GM21786 (cell line): Measurements from ENCODE around the gene SEZ6L2.
A peak's percentile ranks its signal among the peaks of the same experiment; 100 is the strongest.
"Not testable (repeated sequence)": the region's sequence is repeated elsewhere in the genome, so short reads cannot be mapped to it uniquely, and the experiment has no call there.

ENCODE experiments used
- ATAC-seq: cut with Tn5 transposase; IDR thresholded peaks from one replicate; pipeline ENCODE4 v1.9.1; 2021; ENCODE audit not compliant: unreplicated experiment

Gene SEZ6L2

GRCh38 chr16:29899516-29900101 is at the start of gene SEZ6L2:
Gene SEZ6L2 (minus strand): TSS chr16:29899550. CDS start chr16:29899019, 531 bp downstream.
- no peak for ATAC-seq

- no peak for ATAC-seq
Observed at GRCh38 chr16:29947897-29948296, 48.5 kb upstream of the SEZ6L2 start.

- ATAC-seq: no peak
Observed at GRCh38 chr16:29943846-29944799, 44.8 kb upstream of the SEZ6L2 start.

- ATAC-seq: no peak
Observed at GRCh38 chr16:29940656-29941055, 41.3 kb upstream of the SEZ6L2 start.

GRCh38 chr16:29931750-29932149 is 32.4 kb upstream of the SEZ6L2 start:
- ATAC-seq: not testable (repeated sequence)

GRCh38 chr16:29927070-29927905 is 27.9 kb upstream of the SEZ6L2 start:
- ATAC-seq: no peak

GRCh38 chr16:29926711-29927052 is 27.3 kb upstream of the SEZ6L2 start:
- no peak for ATAC-seq

- ATAC-seq: peak; percentile 78
Observed at GRCh38 chr16:29925781-29926710, 26.7 kb upstream of the SEZ6L2 start, which contains the start of gene KCTD13. Gene KCTD13 (minus strand): TSS chr16:29926226. CDS start chr16:29926033, 193 bp downstream.

GRCh38 chr16:29925105-29925756 is 25.9 kb upstream of the SEZ6L2 start:
- no peak for ATAC-seq

- ATAC-seq: no peak
Observed at GRCh38 chr16:29922986-29923501, 23.7 kb upstream of the SEZ6L2 start.

- no peak for ATAC-seq
Observed at GRCh38 chr16:29922326-29922725, 23.0 kb upstream of the SEZ6L2 start.

- no peak for ATAC-seq
Observed at GRCh38 chr16:29921034-29921385, 21.7 kb upstream of the SEZ6L2 start.

GRCh38 chr16:29920288-29921033 is 21.1 kb upstream of the SEZ6L2 start:
- no peak for ATAC-seq

GRCh38 chr16:29916979-29917378 is 17.6 kb upstream of the SEZ6L2 start:
- no peak for ATAC-seq

- no peak for ATAC-seq
Observed at GRCh38 chr16:29915590-29916247, 16.4 kb upstream of the SEZ6L2 start.

- no peak for ATAC-seq
Observed at GRCh38 chr16:29913514-29913913, 14.2 kb upstream of the SEZ6L2 start.

- no peak for ATAC-seq
Observed at GRCh38 chr16:29912087-29912486, 12.7 kb upstream of the SEZ6L2 start.

- no peak for ATAC-seq
Observed at GRCh38 chr16:29911676-29912010, 12.3 kb upstream of the SEZ6L2 start.
